HAP-1 (cell line): Measurements from ENCODE around the gene DNAH9.

ENCODE experiments used
- DNase-seq, 2 experiments: peaks; one replicate each; pipeline ENCODE4 v3.0.0-alpha.2; 2016 to 2020; ENCODE audit warnings: low spot score in 2 of 2
- H3K27me3 ChIP-seq: fragments of 250-450 bp; sonication (Bioruptor Pico); 2 replicates; pipeline ENCODE4 v1.5.1; 2020; ENCODE audit warnings: low read depth, mild to moderate bottlenecking, moderate library complexity
- H3K36me3 ChIP-seq: fragments of 250-450 bp; sonication (Bioruptor Pico); replicated peaks from 2 replicates; pipeline ENCODE4 v1.5.1; 2020; ENCODE audit warnings: mild to moderate bottlenecking
- H3K4me1 ChIP-seq: fragments of 250-450 bp; sonication (Bioruptor Pico); 2 replicates; pipeline ENCODE4 v1.5.1; 2020; ENCODE audit warnings: mild to moderate bottlenecking
- H3K4me3 ChIP-seq: fragments of 250-450 bp; sonication (Bioruptor Pico); 2 replicates; pipeline ENCODE4 v1.5.1; 2020; ENCODE audit warnings: mild to moderate bottlenecking, moderate library complexity
- H3K9me3 ChIP-seq: fragments of 250-450 bp; sonication (Bioruptor Pico); 2 replicates; pipeline ENCODE4 v1.5.1; 2020; ENCODE audit warnings: mild to moderate bottlenecking, moderate library complexity
- in situ Hi-C: fragments of 300-500 bp; cut with MboI; formaldehyde crosslinking; loops from 3 replicates; pipeline ENCODE4 v1.14.3; 2020; ENCODE audit warnings: low sequenced_read_pairs, inconsistent platforms, mixed read lengths

The DNAH9 gene

DNA sequence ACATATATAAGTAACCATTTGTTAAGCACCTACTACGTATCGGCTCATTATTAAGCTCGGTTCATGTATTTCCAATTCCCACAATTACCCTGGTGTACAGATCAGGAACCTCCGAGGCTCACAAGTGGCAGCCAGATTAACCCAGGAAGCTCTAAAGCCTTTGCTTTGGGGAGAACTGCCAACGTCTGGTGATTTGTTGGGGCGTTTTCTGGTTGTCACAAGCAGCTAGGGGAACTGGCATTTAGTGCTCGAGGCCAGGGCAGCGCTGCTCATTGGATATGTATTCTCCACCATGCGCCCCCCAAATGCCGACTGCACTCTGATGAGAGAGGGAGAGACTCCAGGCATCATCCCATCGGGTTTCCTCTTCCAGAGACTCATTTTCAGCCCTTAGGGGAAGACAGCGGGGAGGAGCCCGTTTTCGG is 398.5 kb downstream of the DNAH9 start:
- Histone ChIP-seq H3K27me3 (no peaks in the 10 kb centered on the region), H3K4me3 (peak overlapping the region; percentile 94), H3K9me3 (no peaks in the 10 kb centered on the region), H3K4me1 (peaks cover 13% of the 10 kb centered on the region), H3K36me3 (0 out of 2 replicates have a peak, but pooled peaks cover 3% of the 10 kb centered on the region)
- DNase-seq: no peak
- in situ Hi-C loops: loop anchor here (25.0 kb wide), 3 partner anchors 1109 to 1334 kb away; partner anchors contain the start of genes MYH3 and TMEM220

DNA sequence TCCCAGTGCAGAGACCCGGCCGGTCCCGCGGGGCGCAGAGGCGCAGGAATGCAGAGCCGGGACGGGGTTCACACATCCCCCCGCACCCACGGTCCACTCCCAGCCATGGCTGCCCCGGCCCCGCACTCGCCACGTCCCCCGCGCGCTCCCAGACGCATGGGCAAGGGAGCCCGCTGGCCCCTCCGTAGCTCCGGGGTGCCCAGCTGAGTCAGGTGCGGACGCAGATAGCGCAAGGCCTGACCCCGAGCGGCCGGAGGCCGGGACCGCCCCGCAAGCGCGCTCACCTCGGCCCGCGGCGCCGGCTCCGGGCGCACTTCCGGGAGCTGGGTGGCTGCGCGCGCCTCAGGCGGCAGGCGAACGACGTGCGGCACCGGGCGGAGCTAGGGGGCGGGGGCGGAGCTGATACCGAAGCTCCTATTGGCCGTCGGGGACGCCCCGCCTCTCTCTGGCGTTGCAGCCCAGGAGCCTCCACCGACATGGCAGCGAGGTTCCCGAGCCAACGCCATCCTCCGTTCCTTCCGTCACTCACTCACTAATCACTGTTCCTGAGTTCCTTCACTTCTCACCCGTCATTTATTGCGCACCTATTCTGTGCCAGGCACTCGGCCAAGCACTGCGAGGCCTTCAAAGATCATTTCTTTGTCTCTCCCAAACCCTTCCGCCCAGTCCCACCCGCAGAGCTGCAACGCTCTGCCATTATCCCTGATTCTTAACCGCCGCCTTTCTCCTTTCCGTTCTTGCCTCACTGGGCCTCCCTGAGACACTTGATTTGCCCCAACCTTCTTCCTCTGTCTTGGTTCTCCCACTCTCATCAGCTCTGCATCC is 399.1 kb downstream of the DNAH9 start, which contains the start of gene ZNF18:
Gene ZNF18, minus strand, starts transcription at position 329 of the 825 bp plus-strand sequence. CDS start 4,646 bp downstream, outside the sequence.
- in situ Hi-C loops: loop anchor here (25.0 kb wide), 3 partner anchors 1110 to 1335 kb away; partner anchors contain the start of genes MYH3 and TMEM220
- Histone ChIP-seq H3K27me3 (no peaks in the 10 kb centered on the region), H3K36me3 (no peaks in the 10 kb centered on the region), H3K4me3 (peak within 1 kb of the TSS; percentile 94), H3K4me1 (peaks cover 13% of the 10 kb centered on the region), H3K9me3 (no peaks in the 10 kb centered on the region)
- DNase-seq: peak; percentile 89 to 96

DNA sequence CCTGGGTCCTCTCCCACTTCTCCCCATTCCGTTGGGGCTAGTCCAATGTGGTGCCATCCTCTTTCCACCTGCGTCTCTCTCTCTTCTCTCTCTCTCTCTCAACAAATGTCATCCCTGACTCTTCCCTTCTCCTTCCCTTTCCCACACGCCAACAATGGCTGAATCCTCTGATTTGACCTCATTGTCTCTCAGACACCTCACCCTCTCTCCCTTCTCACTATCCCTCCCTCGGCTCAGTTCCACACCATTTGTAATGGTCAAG is 399.6 kb downstream of the DNAH9 start:
- Histone ChIP-seq H3K4me3 (peak overlapping the region; percentile 94), H3K27me3 (no peaks in the 10 kb centered on the region), H3K9me3 (no peaks in the 10 kb centered on the region), H3K36me3 (no peaks in the 10 kb centered on the region), H3K4me1 (peaks cover 13% of the 10 kb centered on the region)
- in situ Hi-C loops: loop anchor here (25.0 kb wide), 3 partner anchors 1111 to 1336 kb away; partner anchors contain the start of genes MYH3 and TMEM220
- no peak for DNase-seq

DNA sequence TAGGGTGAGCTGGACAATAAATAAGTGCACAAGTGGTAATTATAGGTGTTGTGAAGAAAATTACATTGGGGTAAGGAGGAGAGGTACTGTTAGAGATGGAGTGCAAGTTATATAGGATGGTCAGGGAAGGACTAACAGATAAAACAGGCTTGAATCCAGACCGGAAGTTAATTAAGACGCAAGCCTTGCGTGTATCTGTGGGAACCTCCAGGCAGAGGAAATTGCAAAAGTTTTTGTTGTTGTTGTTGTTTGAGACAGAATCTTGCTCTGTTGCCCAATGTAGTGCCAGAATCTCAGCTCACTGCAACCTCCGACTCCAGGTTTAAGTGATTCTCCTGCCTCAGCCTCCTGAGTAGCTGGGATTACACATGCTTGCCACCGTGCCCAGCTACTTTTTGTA is 401.4 kb downstream of the DNAH9 start:
- Histone ChIP-seq H3K4me3 (no peak overlapping the region), H3K27me3 (no peaks in the 10 kb centered on the region), H3K9me3 (no peaks in the 10 kb centered on the region), H3K4me1 (peaks cover 13% of the 10 kb centered on the region), H3K36me3 (no peaks in the 10 kb centered on the region)
- in situ Hi-C loops: loop anchor here (25.0 kb wide), 4 partner anchors 1013 to 1337 kb away; partner anchors contain the start of genes ELAC2, MYH3 and TMEM220
- no peak for DNase-seq

DNA sequence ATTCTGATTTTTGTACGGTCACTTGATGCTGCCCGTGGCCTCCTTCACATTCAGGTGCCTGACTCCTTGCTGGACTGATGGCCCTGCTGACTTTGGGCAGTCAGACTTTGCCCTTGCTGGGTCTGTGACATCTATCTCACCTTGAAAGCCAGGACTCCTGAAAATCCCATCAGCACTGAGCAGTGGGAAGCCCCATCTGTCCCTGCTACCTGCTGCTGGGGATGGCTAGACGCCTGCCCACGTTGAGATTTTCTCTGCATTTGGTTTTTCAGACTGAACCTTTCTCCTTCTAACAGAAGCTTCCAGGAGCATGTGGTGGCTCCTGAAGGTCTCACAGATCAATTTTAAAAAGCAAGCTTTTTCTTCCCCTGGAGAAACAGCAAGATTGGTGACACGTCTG is 409.2 kb downstream of the DNAH9 start:
- no peaks in the 10 kb centered on the region for H3K36me3 ChIP-seq
- in situ Hi-C loops: loop anchor here (25.0 kb wide), 1 partner anchor 1005 kb away; the partner anchor contains the start of gene ELAC2
- no peaks in the 10 kb centered on the region for H3K9me3 ChIP-seq
- no peaks in the 10 kb centered on the region for H3K27me3 ChIP-seq
- DNase-seq: no peak
- no peaks in the 10 kb centered on the region for H3K4me1 ChIP-seq
- H3K4me3 ChIP-seq: no peak overlapping the region
